ENCODE data around the gene DIAPH3. TPM values are rescaled to one million over a fixed set of nuclear protein-coding genes. Genes with fewer than 3 reads are reported as not detected.

DIAPH3 gene
- total and polyA plus RNA-seq, 2 of the 8 experiments (the other 6 are each of a cell fraction or from before 2014, with no cell fraction given) = 8.0 to 30.8 TPM

- Histone ChIP-seq H3K14ac (ENCODE audit: insufficient read length) (no peak overlapping the region), H2AFZ (ENCODE audit: low read length) (no peak overlapping the region), H3K23ac (ENCODE audit: insufficient read length) (no peak overlapping the region), H2BK12ac (ENCODE audit: low read depth, low read length) (0 out of 2 replicates have a peak overlapping the region, but pooled peaks have one; percentile 35), H2BK15ac (ENCODE audit: low read length) (no peak overlapping the region), H3K79me2 (ENCODE audit: control insufficient read depth in 1 of 2, insufficient read depth in 2 of 2, low read length in 2 of 2) (no peaks in the 10 kb centered on the region), H3K9me3 (ENCODE audit: insufficient read depth in 2 of 2, low read depth in 1 of 2, low read length in 1 of 2) (no peaks in the 10 kb centered on the region), H4K91ac (replicated peaks; ENCODE audit: insufficient read length, low read length) (no peak overlapping the region), H3K4ac (replicated peaks; ENCODE audit: insufficient read length, low read depth, low read length) (no peak overlapping the region), H3K79me1 (ENCODE audit: low read depth, low read length) (no peaks in the 10 kb centered on the region), H3K4me2 (ENCODE audit: insufficient read depth in 1 of 2, low read depth in 2 of 2, low read length in 2 of 2) (no peak overlapping the region), H3K18ac (ENCODE audit: extremely low read depth, low read length) (peak overlapping the region; percentile 3; the same call in 1 of the 2 replicates), H2BK20ac (ENCODE audit: low read length) (no peak overlapping the region), H3K56ac (replicated peaks; ENCODE audit: insufficient read length, low read depth, low read length) (no peak overlapping the region), H3K4me3 (ENCODE audit: extremely low read depth in 1 of 4, insufficient read depth in 2 of 4, low read depth in 3 of 4, low read length in 4 of 4) (no peak overlapping the region), H2BK120ac (replicated peaks; ENCODE audit: low read depth, low read length) (no peak overlapping the region), H3K27ac (ENCODE audit: low read depth, low read length) (no peak overlapping the region), H2BK5ac (ENCODE audit: low read depth, low read length) (no peak overlapping the region), H3K23me2 (ENCODE audit: low read depth, low read length) (no peaks in the 10 kb centered on the region), H4K20me1 (replicated peaks in 1 of 2; ENCODE audit: control insufficient read depth in 1 of 2, insufficient read depth in 2 of 2, low read length in 2 of 2) (no peaks in the 10 kb centered on the region), H4K5ac (ENCODE audit: insufficient read length, low read depth, low read length) (no peak overlapping the region), H4K8ac (ENCODE audit: extremely low read depth, insufficient read depth, low read length) (no peak overlapping the region), H2AK5ac (ENCODE audit: low read depth, low read length) (no peak overlapping the region), H3K27me3 (replicated peaks in 1 of 4; ENCODE audit: control insufficient read depth in 3 of 4, extremely low read depth in 1 of 4, insufficient read depth in 3 of 4, low read length in 3 of 4) (no peaks in the 10 kb centered on the region), H3K36me3 (ENCODE audit: control insufficient read depth in 2 of 4, insufficient read depth in 4 of 4, low read length in 3 of 4) (no peaks in the 10 kb centered on the region), H3K9ac (replicated peaks in 1 of 4; ENCODE audit: extremely low read depth in 1 of 4, low read depth in 3 of 4, low read length in 3 of 4) (no peak overlapping the region), H3K4me1 (replicated peaks in 1 of 4; ENCODE audit: control insufficient read depth in 3 of 4, insufficient read depth in 4 of 4, low read length in 3 of 4) (peaks cover 0 to 2% (median 0%) of the 10 kb centered on the region in 4 experiments; a peak in 1 of 7 replicates)
- FAIRE-seq (no peak), DNase-seq (ENCODE audit: low read depth in 1 of 2, low spot score in 2 of 2) (no peak)
- 92% methylated on average over 4 of the region's 4 CpGs; no CpG with 5 or more reads in 1 of the 2 experiments for WGBS, 2 experiments (ENCODE audit: extremely low coverage in 1 of 2, insufficient coverage in 1 of 2, insufficient read length in 1 of 2, insufficient replicate concordance in 2 of 2, low coverage in 1 of 2, low lambda C conversion rate in 2 of 2, missing lambda C conversion rate in 1 of 2)
- POLR2A ChIA-PET (ENCODE audit: partially characterized antibody) = no interaction called here
- CTCF ChIA-PET (ENCODE audit: partially characterized antibody) = interaction anchor here (0.7 to 1.6 kb wide), 5 partner anchors 9 to 590 kb away, joined by 3 to 5 read pairs (median 3); no protein-coding TSS in a partner anchor
- TF ChIP-seq EP300 (IDR thresholded peaks at IDR 0.05; ENCODE audit: borderline replicate concordance in 1 of 2, low read depth in 2 of 2, low read length in 2 of 2) (no peak), MAX (IDR thresholded peaks at IDR 0.05) (no peak), USF2 (IDR thresholded peaks at IDR 0.05; ENCODE audit: low read length) (no peak), NANOG (IDR thresholded peaks at IDR 0.05; ENCODE audit: insufficient read depth, low read depth, low read length, poor library complexity, severe bottlenecking) (no peak), ATF2 (IDR thresholded peaks at IDR 0.05; ENCODE audit: low read length) (no peak), FOSL1 (IDR thresholded peaks at IDR 0.05; ENCODE audit: insufficient read depth, low read depth, low read length) (no peak), SAP30 (IDR thresholded peaks at IDR 0.05; ENCODE audit: insufficient read depth, insufficient replicate concordance, low read length) (no peak), RNF2 (IDR thresholded peaks at IDR 0.05; ENCODE audit: borderline replicate concordance, low read depth, low read length, missing control alignments, poor library complexity, severe bottlenecking) (no peak), POLR2AphosphoS5 (IDR thresholded peaks at IDR 0.05; ENCODE audit: low read depth, low read length) (no peak), SP4 (IDR thresholded peaks at IDR 0.05; ENCODE audit: low read length) (no peak)
These were observed 321.2 kb downstream of the DIAPH3 start for GRCh38 chr13:59842507-59842906.

Data from H1 (cell line).